Measurements from ENCODE around the gene SHMT2. TPM values are rescaled to one million over a fixed set of nuclear protein-coding genes. Genes with fewer than 3 reads are reported as not detected.
A peak's percentile ranks its signal among the peaks of the same experiment; 100 is the strongest.

SHMT2 gene
- total RNA-seq, 1 donor = 303 TPM

DNA sequence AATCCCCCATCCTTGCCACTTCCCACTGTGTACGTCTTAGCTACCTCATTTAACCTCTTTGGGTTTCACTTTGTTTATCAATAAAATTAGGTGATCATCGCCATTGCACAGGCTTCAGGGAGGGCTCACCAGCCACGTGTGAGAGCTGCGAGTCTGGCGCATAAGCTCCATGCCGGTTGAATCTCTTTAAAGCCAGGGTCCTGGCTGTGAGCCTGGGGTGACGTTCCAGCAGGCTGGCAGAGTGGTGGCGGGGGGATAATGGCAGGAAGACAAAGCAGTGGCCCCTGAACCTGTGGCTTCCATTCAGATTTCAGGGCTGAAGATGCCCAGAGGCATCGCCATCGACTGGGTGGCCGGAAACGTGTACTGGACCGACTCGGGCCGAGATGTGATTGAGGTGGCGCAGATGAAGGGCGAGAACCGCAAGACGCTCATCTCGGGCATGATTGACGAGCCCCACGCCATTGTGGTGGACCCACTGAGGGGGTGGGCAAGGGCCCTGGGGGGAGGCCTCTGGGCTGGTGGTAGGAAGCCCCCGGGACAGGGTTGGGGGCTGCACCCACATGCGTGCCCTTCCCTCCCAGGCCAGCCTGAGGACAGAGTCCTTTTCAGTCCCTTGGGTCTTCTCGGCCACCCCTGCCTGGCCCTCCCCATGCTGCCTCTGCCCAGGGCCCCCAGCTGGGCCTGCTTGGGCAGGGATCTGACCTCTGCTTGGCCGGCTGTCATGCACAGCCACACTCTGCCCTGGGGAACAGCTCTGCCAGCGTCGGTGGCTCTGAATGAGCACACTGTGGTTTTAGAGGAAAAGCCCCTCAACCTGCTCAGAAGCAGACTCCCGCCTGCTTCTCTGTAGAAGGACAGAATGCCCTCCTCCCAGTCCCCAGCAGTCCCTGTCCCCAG lies 21.5 kb upstream of the SHMT2 start:
- TF ChIP-seq, protein P1, sequence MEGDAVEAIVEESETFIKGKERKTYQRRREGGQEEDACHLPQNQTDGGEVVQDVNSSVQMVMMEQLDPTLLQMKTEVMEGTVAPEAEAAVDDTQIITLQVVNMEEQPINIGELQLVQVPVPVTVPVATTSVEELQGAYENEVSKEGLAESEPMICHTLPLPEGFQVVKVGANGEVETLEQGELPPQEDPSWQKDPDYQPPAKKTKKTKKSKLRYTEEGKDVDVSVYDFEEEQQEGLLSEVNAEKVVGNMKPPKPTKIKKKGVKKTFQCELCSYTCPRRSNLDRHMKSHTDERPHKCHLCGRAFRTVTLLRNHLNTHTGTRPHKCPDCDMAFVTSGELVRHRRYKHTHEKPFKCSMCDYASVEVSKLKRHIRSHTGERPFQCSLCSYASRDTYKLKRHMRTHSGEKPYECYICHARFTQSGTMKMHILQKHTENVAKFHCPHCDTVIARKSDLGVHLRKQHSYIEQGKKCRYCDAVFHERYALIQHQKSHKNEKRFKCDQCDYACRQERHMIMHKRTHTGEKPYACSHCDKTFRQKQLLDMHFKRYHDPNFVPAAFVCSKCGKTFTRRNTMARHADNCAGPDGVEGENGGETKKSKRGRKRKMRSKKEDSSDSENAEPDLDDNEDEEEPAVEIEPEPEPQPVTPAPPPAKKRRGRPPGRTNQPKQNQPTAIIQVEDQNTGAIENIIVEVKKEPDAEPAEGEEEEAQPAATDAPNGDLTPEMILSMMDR (IDR thresholded peaks at IDR 0.05; ENCODE audit: insufficient read depth, low read length) = no peak
- DNase-seq (ENCODE audit: low read depth) = no peak
- no peak overlapping the region for H3K4me3 ChIP-seq (ENCODE audit: low read depth, low read length)

- H3K4me3 ChIP-seq (ENCODE audit: low read depth, low read length) = no peak overlapping the region
- TF ChIP-seq, protein P1 (IDR thresholded peaks at IDR 0.05; ENCODE audit: insufficient read depth, low read length) = no peak
- DNase-seq (ENCODE audit: low read depth) = no peak
These were observed 20.8 kb upstream of the SHMT2 start for GRCh38 chr12:57208631-57209282.

DNA sequence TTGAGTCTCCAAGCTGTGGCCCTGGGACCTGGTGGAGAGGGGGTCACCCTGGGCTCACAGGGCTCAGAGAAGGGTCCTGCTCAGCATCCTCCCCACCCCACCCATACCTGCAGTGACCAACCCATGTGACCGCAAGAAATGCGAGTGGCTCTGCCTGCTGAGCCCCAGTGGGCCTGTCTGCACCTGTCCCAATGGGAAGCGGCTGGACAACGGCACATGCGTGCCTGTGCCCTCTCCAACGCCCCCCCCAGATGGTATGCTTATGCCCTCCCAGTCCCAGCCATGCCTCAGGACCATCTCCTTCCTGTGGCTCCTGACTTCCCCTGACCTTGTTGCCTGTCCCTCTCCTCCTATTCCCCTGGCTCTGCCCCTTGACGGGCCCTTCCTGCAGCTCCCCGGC lies 19.6 kb upstream of the SHMT2 start:
- TF ChIP-seq, protein P1 (IDR thresholded peaks at IDR 0.05; ENCODE audit: insufficient read depth, low read length) = no peak
- no peak overlapping the region for H3K4me3 ChIP-seq (ENCODE audit: low read depth, low read length)
- no peak for DNase-seq (ENCODE audit: low read depth)

DNA sequence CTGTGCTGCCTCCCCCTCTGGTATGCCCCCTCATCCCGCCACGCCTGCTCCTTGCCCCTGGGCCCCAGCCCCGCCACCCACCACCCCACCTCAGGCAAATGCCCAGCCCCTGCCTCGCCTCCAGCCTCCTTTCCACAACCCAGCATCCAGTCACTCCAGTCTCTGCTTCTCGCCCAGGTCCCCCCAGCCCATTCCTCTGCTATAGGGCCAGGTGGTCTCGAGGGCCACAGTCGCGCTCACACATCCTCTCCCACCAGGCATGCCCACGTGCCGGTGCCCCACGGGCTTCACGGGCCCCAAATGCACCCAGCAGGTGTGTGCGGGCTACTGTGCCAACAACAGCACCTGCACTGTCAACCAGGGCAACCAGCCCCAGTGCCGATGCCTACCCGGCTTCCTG lies 19.1 kb upstream of the SHMT2 start:
- no peak overlapping the region for H3K4me3 ChIP-seq (ENCODE audit: low read depth, low read length)
- no peak for DNase-seq (ENCODE audit: low read depth)
- TF ChIP-seq, protein P1 (IDR thresholded peaks at IDR 0.05; ENCODE audit: insufficient read depth, low read length) = no peak

- TF ChIP-seq, protein P1 (IDR thresholded peaks at IDR 0.05; ENCODE audit: insufficient read depth, low read length) = no peak
- H3K4me3 ChIP-seq (ENCODE audit: low read depth, low read length) = no peak overlapping the region
- no peak for DNase-seq (ENCODE audit: low read depth)
These were observed 18.4 kb upstream of the SHMT2 start for GRCh38 chr12:57210926-57211692.

- H3K4me3 ChIP-seq (ENCODE audit: low read depth, low read length) = no peak overlapping the region
- no peak for DNase-seq (ENCODE audit: low read depth)
- TF ChIP-seq, protein P1 (IDR thresholded peaks at IDR 0.05; ENCODE audit: insufficient read depth, low read length) = peak; percentile 4
These were observed 17.5 kb upstream of the SHMT2 start for GRCh38 chr12:57211791-57212700.

Measured in fibroblast of the aortic adventitia (primary cell).